Left lobe of liver (tissue), 2 donors: Measurements from ENCODE around the gene RFPL2. TPM values are rescaled to one million over a fixed set of nuclear protein-coding genes. Genes with fewer than 3 reads are reported as not detected.

Experiments used
- ATAC-seq: fragments of 200-7000 bp; cut with Tn5 transposase; one replicate; pipeline ENCODE4 v1.9.1; 2020; ENCODE audit warnings: mild to moderate bottlenecking, moderate library complexity
- DNase-seq: peaks from one replicate; pipeline ENCODE4 v3.0.0-alpha.2; 2020; ENCODE audit warnings: low spot score
- total RNA-seq: library from RNA; stranded (reverse); gene quantifications from one replicate; pipeline ENCODE4 v1.2.1, GENCODE V29; 2021
- donor health status: DM: no; HTN: no; CAD: no; lungs with moderate emphysema.
- donor health status: DM: no; HTN: yes; CAD: no.

Gene RFPL2
- total RNA-seq, result not detected

GRCh38 chr22:32204856-32205722, at the start of gene RFPL2:
RFPL2 (minus strand) TSS chr22:32205073; CDS start chr22:32202451, 2,622 bp downstream.
- DNase-seq, result no peak
- ATAC-seq, result no peak

DNA sequence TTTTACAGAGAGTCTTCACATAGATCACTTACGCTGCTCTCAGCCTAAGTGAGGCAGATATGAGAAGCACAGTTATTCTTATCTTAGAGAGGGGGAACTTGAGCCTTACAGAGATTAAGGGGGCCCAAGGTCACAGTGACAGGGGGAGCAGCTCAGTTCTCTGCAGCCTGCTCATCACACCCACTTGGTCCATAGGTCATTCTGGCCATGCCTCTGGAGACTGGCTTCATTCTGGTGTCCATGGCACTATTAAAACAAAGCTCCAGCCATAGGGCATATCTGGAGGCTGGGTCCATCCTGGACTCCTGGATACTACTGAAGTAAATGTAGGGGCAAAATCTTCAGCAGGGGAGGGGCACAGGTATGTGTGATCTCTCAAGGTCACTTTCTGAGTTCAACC, 44.4 kb upstream of the RFPL2 start:
- DNase-seq (no peak), ATAC-seq (peak; percentile 43)

GRCh38 chr22:32248276-32248675, 43.4 kb upstream of the RFPL2 start:
- ATAC-seq, result no peak
- DNase-seq, result no peak

DNA sequence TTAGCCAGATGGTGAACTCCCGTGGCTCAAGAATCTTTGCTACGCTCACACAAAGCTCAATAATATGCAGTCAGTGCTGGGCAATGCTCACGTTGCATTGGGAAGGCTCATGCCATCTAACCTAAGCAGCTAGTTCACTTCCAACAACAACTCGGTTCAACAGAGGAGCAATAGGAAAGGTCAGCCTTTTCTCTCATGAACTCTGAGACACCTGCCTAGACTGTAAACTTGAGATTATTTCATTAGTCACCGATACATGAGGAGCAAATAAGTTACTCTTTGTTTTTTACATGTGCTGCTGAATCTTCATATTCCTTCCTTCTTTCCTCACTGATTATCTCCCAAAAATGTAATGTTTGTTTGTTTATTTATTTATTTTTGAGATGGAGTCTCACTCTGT, 41.3 kb upstream of the RFPL2 start:
- DNase-seq (no peak), ATAC-seq (no peak)

GRCh38 chr22:32245042-32245441, 40.2 kb upstream of the RFPL2 start:
- peak; percentile 88 for ATAC-seq
- no peak for DNase-seq

- DNase-seq, result no peak
- ATAC-seq, result no peak
These were observed 39.7 kb upstream of the RFPL2 start for GRCh38 chr22:32244547-32244946.

GRCh38 chr22:32240461-32240860, 35.6 kb upstream of the RFPL2 start:
- no peak for ATAC-seq

GRCh38 chr22:32237906-32238305, 33.0 kb upstream of the RFPL2 start:
- ATAC-seq, result peak; percentile 30
- no peak for DNase-seq

More at GRCh38 chr22:32240461-32240860, 35.6 kb upstream of the RFPL2 start:
- no peak for DNase-seq

DNA sequence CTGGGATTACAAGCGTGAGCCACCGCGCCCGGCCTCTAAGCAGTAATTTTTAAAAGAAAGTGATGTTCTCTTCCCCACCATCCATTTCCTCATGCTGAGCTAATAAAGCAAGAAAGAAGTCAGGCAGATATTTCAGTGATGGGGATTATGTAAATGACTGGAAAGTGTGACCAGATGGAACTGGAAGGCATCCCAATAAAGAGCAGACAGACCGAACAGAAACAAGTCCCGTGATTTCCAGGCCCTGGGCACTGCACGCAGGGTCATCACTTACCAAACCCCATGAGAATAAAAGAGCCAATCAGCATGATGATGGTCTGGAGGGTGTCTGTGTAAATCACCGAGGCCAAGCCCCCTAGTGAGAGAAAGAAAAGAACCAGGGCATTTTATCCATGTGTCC, 32.1 kb upstream of the RFPL2 start:
- DNase-seq (no peak), ATAC-seq (no peak)

DNA sequence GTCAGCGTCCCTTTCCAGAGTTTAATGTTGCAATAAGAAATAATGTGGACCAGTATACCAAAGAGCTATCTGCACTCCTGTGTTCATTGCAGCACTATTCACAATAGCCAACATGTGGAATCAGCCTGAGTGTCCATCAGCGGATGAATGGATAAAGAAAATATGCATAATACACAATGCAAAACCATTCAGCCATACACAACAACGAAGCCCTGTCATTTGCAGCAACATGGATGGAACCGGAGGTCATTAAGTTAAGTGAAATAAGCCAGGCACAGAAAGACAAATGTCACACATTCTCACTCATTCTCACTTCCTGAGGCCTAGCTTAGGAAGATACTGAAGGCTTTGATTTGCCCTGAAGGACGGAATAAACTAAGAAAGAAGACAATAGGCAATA, 28.2 kb upstream of the RFPL2 start:
- ATAC-seq (no peak), DNase-seq (no peak)

GRCh38 chr22:32232191-32232830, 27.4 kb upstream of the RFPL2 start:
- DNase-seq (no peak), ATAC-seq (no peak)

DNA sequence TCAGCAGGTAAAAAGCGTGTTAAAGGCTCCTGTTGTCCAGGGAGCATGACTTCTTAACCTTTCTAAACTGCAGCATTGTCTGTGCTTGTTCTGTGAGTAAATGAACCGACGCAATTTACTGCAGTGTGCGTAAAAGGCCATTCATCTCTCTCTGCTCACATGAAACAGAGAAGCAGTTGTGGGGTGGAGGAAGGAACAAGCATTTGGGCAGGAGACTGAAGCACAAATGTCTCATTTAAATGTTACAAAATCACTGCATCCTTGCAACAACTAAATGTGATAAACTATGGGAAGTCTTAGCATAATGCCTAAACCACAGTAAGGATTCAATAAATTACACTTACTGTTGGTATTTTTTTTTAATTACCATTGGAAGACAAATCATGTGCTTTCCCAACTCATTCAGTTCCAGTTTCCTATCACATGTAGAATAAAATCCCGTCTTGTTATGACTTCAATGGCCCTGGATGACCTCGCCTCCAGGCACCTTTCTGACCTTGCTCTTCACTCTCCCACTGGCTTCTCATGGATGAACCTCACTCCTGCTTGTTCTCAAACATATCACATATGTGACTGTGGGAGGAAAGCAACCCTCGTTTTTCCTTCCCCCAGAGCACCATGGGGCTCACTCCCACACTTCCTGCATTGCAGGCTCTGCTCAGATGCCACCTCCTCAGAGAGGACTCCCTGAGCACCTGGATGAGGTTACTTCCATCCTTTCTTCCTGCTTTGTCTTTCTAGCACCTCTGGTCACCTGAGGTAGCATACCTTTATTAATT, 21.6 kb upstream of the RFPL2 start:
- no peak for DNase-seq
- no peak for ATAC-seq

DNA sequence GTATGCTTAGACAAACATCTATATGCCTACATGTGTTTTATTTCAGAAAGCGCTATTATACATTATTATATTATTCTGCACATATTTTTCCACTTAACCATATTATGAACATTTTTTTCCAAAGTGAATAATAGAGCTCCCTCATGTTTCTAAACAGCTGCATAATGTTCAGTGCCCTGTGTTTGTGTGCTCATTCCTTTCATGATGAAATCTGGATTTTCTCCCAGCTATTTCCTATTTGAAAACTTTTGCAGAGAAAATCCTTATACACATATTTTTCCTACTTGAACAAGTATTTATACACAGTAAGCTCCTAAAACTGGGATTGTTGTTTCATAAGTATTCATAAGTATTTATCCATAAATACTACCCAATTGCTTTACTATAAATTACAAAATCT, 18.1 kb upstream of the RFPL2 start:
- DNase-seq (no peak), ATAC-seq (no peak)

DNA sequence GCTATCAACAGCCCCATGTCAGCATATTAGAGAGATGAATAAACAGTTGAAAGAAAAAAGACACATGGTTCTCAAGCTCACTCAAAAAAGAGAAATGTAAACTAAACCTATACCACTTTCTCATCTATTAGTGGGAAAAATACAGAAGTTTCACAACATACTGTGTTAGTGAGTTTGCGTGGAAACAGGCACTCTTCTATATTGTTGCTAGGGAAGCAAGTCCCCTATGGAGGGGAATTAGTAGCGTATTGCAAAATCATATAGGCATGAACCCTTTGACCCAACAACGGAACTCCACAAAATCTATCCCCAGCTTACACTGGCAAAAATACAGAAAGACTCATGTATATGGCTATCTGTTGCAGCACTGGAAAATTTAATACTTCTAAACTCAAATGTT, 14.2 kb upstream of the RFPL2 start:
- ATAC-seq (no peak), DNase-seq (no peak)

DNA sequence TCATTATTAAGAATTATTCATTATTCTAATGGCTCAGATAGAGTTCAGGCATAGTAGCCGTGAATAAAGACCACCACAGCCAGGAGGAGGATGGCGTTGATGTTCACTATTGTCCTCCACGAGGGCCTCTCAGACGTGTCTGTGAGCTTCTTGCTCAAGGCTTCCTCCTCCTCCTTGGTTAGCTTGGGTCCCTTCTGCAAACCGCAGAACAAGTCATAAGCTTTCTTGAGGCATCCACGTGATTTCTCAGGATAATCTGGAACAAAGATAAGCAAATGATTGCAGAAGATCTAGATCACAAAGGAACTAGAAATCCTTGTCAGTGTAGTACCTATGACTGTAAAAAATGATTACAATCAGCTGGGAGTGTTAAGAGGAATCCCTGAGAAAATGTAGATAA, 13.6 kb upstream of the RFPL2 start:
- ATAC-seq (no peak), DNase-seq (no peak)

GRCh38 chr22:32217465-32217864, 12.6 kb upstream of the RFPL2 start:
- ATAC-seq, result no peak
- DNase-seq, result no peak

DNA sequence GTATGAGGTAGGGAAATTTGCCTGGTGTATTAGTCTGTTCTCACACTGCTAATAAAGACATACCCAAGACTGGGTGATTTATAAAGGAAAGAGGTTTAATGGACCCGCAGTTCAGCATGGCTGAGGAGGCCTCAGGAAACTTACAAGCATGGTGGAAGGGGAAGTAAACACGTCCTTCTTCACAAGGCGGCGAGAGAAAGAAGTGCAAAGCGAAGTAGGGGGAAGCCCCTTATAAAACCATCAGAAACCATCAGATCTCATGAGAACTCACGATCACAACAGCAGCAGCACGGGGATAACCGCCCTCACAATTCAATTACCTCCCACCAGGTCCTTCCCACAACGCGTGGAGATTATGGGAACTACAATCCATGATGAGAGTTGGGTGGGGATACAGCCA, 12.0 kb upstream of the RFPL2 start:
- DNase-seq, result no peak
- ATAC-seq, result no peak

DNA sequence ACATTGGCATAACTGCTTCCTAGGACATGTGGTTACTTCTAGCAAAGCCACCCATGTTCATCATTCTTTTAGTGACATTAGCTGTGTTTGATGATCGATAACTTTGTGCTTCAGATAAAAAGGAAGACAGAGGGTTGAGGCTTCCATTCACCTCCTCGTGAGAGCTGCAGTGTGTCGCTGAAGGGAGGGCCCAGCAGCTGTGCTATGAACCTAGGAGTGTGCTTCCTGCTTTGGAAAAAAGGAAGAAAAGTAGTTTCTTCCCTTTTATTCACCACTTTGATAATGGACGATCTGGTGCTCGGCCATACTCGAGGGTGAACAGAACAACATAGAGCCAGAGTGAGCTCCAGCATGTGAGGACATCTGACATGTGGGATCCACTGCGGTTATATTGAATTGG, 6.1 kb upstream of the RFPL2 start:
- ATAC-seq (no peak), DNase-seq (no peak)

GRCh38 chr22:32208681-32209080, 3.8 kb upstream of the RFPL2 start:
- no peak for DNase-seq
- ATAC-seq, result no peak

GRCh38 chr22:32207971-32208480, 3.2 kb upstream of the RFPL2 start:
- no peak for DNase-seq
- ATAC-seq, result no peak
